Coronary artery (tissue), 2 donors: ENCODE results near the gene TMEM214.

Source experiments
- DNase-seq: peaks from one replicate; pipeline ENCODE4 v3.0.0-alpha.2; 2017; ENCODE audit warnings: low spot score
- H3K27ac ChIP-seq, 2 donors: fragments of 200-600 bp; sonication (generic); one replicate each; pipeline ENCODE4 v1.5.1; 2016 to 2019
- H3K4me3 ChIP-seq: fragments of 200-600 bp; sonication (generic); 2 replicates; pipeline ENCODE4 v1.5.1; 2016; ENCODE audit warnings: mild to moderate bottlenecking, moderate library complexity
- TF ChIP-seq, protein P1 (sequence below): fragments of 200-600 bp; sonication (generic); IDR thresholded peaks from one replicate; pipeline ENCODE4 v1.5.1; 2019; ENCODE audit warnings: antibody characterized with exemption

The TMEM214 gene

GRCh38 chr2:27009083-27009482 lies 23.7 kb upstream of the TMEM214 start:
- TF ChIP-seq, protein P1, sequence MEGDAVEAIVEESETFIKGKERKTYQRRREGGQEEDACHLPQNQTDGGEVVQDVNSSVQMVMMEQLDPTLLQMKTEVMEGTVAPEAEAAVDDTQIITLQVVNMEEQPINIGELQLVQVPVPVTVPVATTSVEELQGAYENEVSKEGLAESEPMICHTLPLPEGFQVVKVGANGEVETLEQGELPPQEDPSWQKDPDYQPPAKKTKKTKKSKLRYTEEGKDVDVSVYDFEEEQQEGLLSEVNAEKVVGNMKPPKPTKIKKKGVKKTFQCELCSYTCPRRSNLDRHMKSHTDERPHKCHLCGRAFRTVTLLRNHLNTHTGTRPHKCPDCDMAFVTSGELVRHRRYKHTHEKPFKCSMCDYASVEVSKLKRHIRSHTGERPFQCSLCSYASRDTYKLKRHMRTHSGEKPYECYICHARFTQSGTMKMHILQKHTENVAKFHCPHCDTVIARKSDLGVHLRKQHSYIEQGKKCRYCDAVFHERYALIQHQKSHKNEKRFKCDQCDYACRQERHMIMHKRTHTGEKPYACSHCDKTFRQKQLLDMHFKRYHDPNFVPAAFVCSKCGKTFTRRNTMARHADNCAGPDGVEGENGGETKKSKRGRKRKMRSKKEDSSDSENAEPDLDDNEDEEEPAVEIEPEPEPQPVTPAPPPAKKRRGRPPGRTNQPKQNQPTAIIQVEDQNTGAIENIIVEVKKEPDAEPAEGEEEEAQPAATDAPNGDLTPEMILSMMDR, result no peak
- DNase-seq, result no peak
- Histone ChIP-seq H3K4me3 (no peak overlapping the region), H3K27ac (no peak overlapping the region)

DNA sequence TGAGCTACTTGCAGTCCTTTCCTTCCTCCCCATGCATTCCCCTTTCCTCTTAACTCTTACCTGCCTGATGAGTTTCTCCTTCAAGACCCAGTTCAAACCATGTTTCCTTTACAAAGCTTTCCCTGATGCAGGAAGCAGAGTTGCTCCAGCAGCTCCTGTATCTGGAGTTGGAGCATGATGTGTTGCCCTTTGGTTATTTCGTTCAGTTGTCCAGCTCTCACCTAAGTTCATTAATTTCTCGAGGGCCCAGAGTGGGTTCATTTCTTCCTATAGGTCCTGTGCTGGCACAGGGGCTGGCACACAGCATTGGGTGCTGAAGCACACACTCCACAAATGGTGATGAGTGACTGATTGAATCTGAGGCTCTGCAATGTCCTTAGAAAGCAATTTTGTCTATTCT lies 23.0 kb upstream of the TMEM214 start:
- DNase-seq, result no peak
- TF ChIP-seq, protein P1, result no peak
- no peak overlapping the region for H3K27ac ChIP-seq
- no peak overlapping the region for H3K4me3 ChIP-seq

- H3K4me3 ChIP-seq, result no peak overlapping the region
- no peak overlapping the region for H3K27ac ChIP-seq
- TF ChIP-seq, protein P1, result no peak
- no peak for DNase-seq
These were observed 22.6 kb upstream of the TMEM214 start for GRCh38 chr2:27010139-27010538.

DNA sequence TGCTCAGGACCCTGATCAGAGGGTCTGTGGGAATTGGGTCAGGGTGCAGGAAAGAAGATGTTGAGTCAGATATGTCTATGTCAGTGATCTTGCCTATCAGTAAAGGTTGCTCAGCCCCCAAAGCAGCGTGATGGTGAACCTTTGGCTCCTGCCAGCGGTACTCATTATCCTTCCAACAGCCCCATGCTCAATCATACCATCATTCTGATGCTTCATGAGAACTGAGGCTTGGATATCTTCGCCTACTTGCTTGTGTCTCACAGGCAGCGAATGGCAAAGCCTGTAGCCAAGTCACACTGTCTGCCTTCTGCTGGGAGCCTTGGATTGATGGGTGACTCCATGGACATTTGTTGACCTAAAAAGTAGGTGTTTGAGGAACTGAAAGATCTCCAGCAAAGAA lies 19.0 kb upstream of the TMEM214 start:
- Histone ChIP-seq H3K27ac (no peak overlapping the region), H3K4me3 (no peak overlapping the region)
- TF ChIP-seq, protein P1, result no peak
- no peak for DNase-seq

- Histone ChIP-seq H3K27ac (peak overlapping the region in 1 of 2 donors; percentile 8), H3K4me3 (no peak overlapping the region)
- TF ChIP-seq, protein P1, result no peak
- DNase-seq, result no peak
These were observed 17.9 kb upstream of the TMEM214 start for GRCh38 chr2:27014771-27015433.

- DNase-seq, result no peak
- Histone ChIP-seq H3K4me3 (no peak overlapping the region), H3K27ac (no peak overlapping the region)
- TF ChIP-seq, protein P1, result peak; percentile 29
These were observed 15.9 kb upstream of the TMEM214 start for GRCh38 chr2:27016801-27017325.

- Histone ChIP-seq H3K4me3 (no peak overlapping the region), H3K27ac (no peak overlapping the region)
- TF ChIP-seq, protein P1, result no peak
- no peak for DNase-seq
These were observed 14.6 kb upstream of the TMEM214 start for GRCh38 chr2:27018142-27018541.
